Activated B cell treated with CpG ODN at 0.5 μM for 24 hours (primary cell): Measurements from ENCODE around the gene CACHD1. TPM values are rescaled to one million over a fixed set of nuclear protein-coding genes. Genes with fewer than 3 reads are reported as not detected.

Experiments used
- ATAC-seq: fragments of 200-7000 bp; cut with Tn5 transposase; one replicate; pipeline ENCODE4 v1.10.0; 2021; ENCODE audit warnings: low read depth, mild to moderate bottlenecking, moderate library complexity
- CTCF ChIA-PET: fragments of 350-600 bp; sonication (Branson Sonifier 250); formaldehyde crosslinking; loops from one replicate; lab custom pipeline; 2021; ENCODE audit warnings: antibody characterized with exemption; lab: Charles Lee
- POLR2A ChIA-PET: fragments of 350-600 bp; sonication (Branson Sonifier 250); formaldehyde crosslinking; loops from one replicate; lab custom pipeline; 2021; ENCODE audit warnings: antibody characterized with exemption; lab: Charles Lee
- DNase-seq: peaks from one replicate; pipeline ENCODE4 v3.0.0; 2022
- H3K27ac Mint-ChIP-seq: one replicate; pipeline ENCODE4 v1.8.0; 2020; ENCODE audit warnings: mixed read lengths
- H3K27me3 Mint-ChIP-seq: one replicate; pipeline ENCODE4 v1.8.0; 2021; ENCODE audit warnings: mixed read lengths
- H3K36me3 Mint-ChIP-seq: one replicate; pipeline ENCODE4 v1.8.0; 2021; ENCODE audit warnings: low read depth, mixed read lengths
- H3K4me1 Mint-ChIP-seq: one replicate; pipeline ENCODE4 v1.8.0; 2021; ENCODE audit warnings: mixed read lengths
- H3K4me3 Mint-ChIP-seq: one replicate; pipeline ENCODE4 v1.8.0; 2020; ENCODE audit warnings: mild to moderate bottlenecking, mixed read lengths
- H3K9me3 Mint-ChIP-seq: one replicate; pipeline ENCODE4 v1.8.0; 2020; ENCODE audit warnings: mixed read lengths
- CTCF ChIP-seq: fragments of 200-600 bp; IDR thresholded peaks from one replicate; pipeline ENCODE4 v1.8.0; 2022; ENCODE audit warnings: antibody characterized with exemption, mild to moderate bottlenecking
- intact Hi-C: fragments of 100-400 bp; cut with micrococcal nuclease; formaldehyde crosslinking; loops from one replicate; pipeline ENCODE4 v1.15.1; 2024
- total RNA-seq: library from RNA; stranded (reverse); gene quantifications from 2 replicates; pipeline ENCODE4 v1.2.3, GENCODE V29; 2022

CACHD1 gene
- total RNA-seq, 1 donor from 2014 or later: 0.22 TPM

GRCh38 chr1:64472040-64472376, 2.1 kb downstream of the CACHD1 start:
- H3K4me3 Mint-ChIP-seq: peak overlapping the region; percentile 26
- CTCF ChIA-PET: no interaction called here
- TF ChIP-seq CTCF: no peak
- no peaks in the 10 kb centered on the region for H3K9me3 Mint-ChIP-seq
- DNase-seq (no peak), ATAC-seq (no peak)
- H3K36me3 Mint-ChIP-seq: no peaks in the 10 kb centered on the region
- POLR2A ChIA-PET: no interaction called here
- peaks cover 18% of the 10 kb centered on the region for H3K4me1 Mint-ChIP-seq
- intact Hi-C loops: no loop called here
- no peak overlapping the region for H3K27ac Mint-ChIP-seq
- H3K27me3 Mint-ChIP-seq: peaks cover 38% of the 10 kb centered on the region

GRCh38 chr1:64472805-64473204, 2.9 kb downstream of the CACHD1 start:
- H3K4me1 Mint-ChIP-seq: peaks cover 18% of the 10 kb centered on the region
- no peak for TF ChIP-seq CTCF
- H3K27me3 Mint-ChIP-seq: peaks cover 33% of the 10 kb centered on the region
- POLR2A ChIA-PET: no interaction called here
- ATAC-seq (no peak), DNase-seq (no peak)
- H3K36me3 Mint-ChIP-seq: no peaks in the 10 kb centered on the region
- intact Hi-C loops: no loop called here
- no peaks in the 10 kb centered on the region for H3K9me3 Mint-ChIP-seq
- H3K4me3 Mint-ChIP-seq: no peak overlapping the region
- CTCF ChIA-PET: no interaction called here
- no peak overlapping the region for H3K27ac Mint-ChIP-seq

GRCh38 chr1:64473367-64473766, 3.4 kb downstream of the CACHD1 start:
- POLR2A ChIA-PET: no interaction called here
- H3K9me3 Mint-ChIP-seq: no peaks in the 10 kb centered on the region
- CTCF ChIA-PET: no interaction called here
- peaks cover 31% of the 10 kb centered on the region for H3K27me3 Mint-ChIP-seq
- H3K27ac Mint-ChIP-seq: no peak overlapping the region
- no peak for TF ChIP-seq CTCF
- ATAC-seq: no peak
- DNase-seq: no peak
- no peaks in the 10 kb centered on the region for H3K36me3 Mint-ChIP-seq
- intact Hi-C loops: no loop called here
- H3K4me3 Mint-ChIP-seq: no peak overlapping the region
- H3K4me1 Mint-ChIP-seq: peaks cover 18% of the 10 kb centered on the region

- ATAC-seq (no peak), DNase-seq (no peak)
- Mint-ChIP-seq H3K27ac (no peak overlapping the region), H3K4me1 (peaks cover 17% of the 10 kb centered on the region), H3K9me3 (no peaks in the 10 kb centered on the region), H3K36me3 (no peaks in the 10 kb centered on the region), H3K4me3 (no peak overlapping the region), H3K27me3 (peaks cover 25% of the 10 kb centered on the region)
- no peak for TF ChIP-seq CTCF
- CTCF ChIA-PET: no interaction called here
- POLR2A ChIA-PET: interaction anchor here (0.8 kb wide), 1 partner anchor 24 kb away, joined by 4 read pairs; no protein-coding TSS in a partner anchor
- intact Hi-C loops: no loop called here
Measured at GRCh38 chr1:64474133-64474532, 4.2 kb downstream of the CACHD1 start.

- Mint-ChIP-seq H3K4me1 (peaks cover 11% of the 10 kb centered on the region), H3K4me3 (no peak overlapping the region), H3K27ac (no peak overlapping the region), H3K36me3 (no peaks in the 10 kb centered on the region), H3K27me3 (peaks cover 21% of the 10 kb centered on the region), H3K9me3 (no peaks in the 10 kb centered on the region)
- DNase-seq (no peak), ATAC-seq (no peak)
- intact Hi-C loops: no loop called here
- TF ChIP-seq CTCF: no peak
- POLR2A ChIA-PET: interaction anchor here (0.8 kb wide), 1 partner anchor 25 kb away, joined by 4 read pairs; no protein-coding TSS in a partner anchor
- CTCF ChIA-PET: no interaction called here
Measured at GRCh38 chr1:64474665-64475439, 4.9 kb downstream of the CACHD1 start.
